Liver (tissue), 9 donors: ENCODE measurements around the gene DNAH1. TPM values are rescaled to one million over a fixed set of nuclear protein-coding genes. Genes with fewer than 3 reads are reported as not detected.

Experiments used
- DNase-seq: peaks from one replicate; pipeline ENCODE4 v3.0.0-alpha.2; 2017; ENCODE audit warnings: low spot score
- H3K27ac ChIP-seq, 2 donors: one replicate each; pipeline ENCODE4 v1.7.0; 2013; ENCODE audit warnings: inconsistent platforms in 2 of 2, low read length in 2 of 2, control low read depth in 1 of 2, low read depth in 1 of 2, mild to moderate bottlenecking in 1 of 2
- H3K27me3 ChIP-seq, 4 donors: one replicate each; pipeline versions ENCODE4 v1.6.1 to v1.7.0; 2013; ENCODE audit warnings: low read length in 3 of 4, inconsistent platforms in 1 of 4, mild to moderate bottlenecking in 1 of 4, moderate library complexity in 1 of 4; ENCODE audit not compliant: control insufficient read depth in 4 of 4, insufficient read depth in 4 of 4
- H3K36me3 ChIP-seq, 4 donors: one replicate each; pipeline versions ENCODE4 v1.6.1 to v1.7.0; 2013; ENCODE audit warnings: low read length in 3 of 4, mild to moderate bottlenecking in 3 of 4, low read depth in 1 of 4, moderate library complexity in 1 of 4; ENCODE audit not compliant: control insufficient read depth in 4 of 4, insufficient read depth in 3 of 4
- H3K4me1 ChIP-seq, 4 donors: one replicate each; pipeline versions ENCODE4 v1.6.1 to v1.7.0; 2013; ENCODE audit warnings: low read length in 3 of 4, mild to moderate bottlenecking in 3 of 4, moderate library complexity in 1 of 4; ENCODE audit not compliant: control insufficient read depth in 4 of 4, insufficient read depth in 4 of 4
- H3K4me3 ChIP-seq, 3 donors: one replicate each; pipeline versions ENCODE4 v1.6.1 to v1.7.0; 2013; ENCODE audit warnings: low read length in 3 of 3, control low read depth in 1 of 3, low read depth in 1 of 3, mild to moderate bottlenecking in 1 of 3
- H3K9ac ChIP-seq, 2 donors: one replicate each; pipeline ENCODE4 v1.7.0; 2013; ENCODE audit warnings: low read length in 2 of 2, mild to moderate bottlenecking in 2 of 2, moderate library complexity in 2 of 2, control low read depth in 1 of 2, low read depth in 1 of 2
- H3K9me3 ChIP-seq, 4 donors: one replicate each; pipeline versions ENCODE4 v1.6.1 to v1.7.0; 2013; ENCODE audit warnings: low read length in 3 of 4; ENCODE audit not compliant: control insufficient read depth in 4 of 4
- ATF3 ChIP-seq: IDR thresholded peaks from 2 replicates; pipeline ENCODE4 v1.6.1; 2016; ENCODE audit warnings: antibody characterized with exemption
- CTCF ChIP-seq: fragments of 150-350 bp; IDR thresholded peaks from 2 replicates; pipeline ENCODE4 v1.5.1; 2017; ENCODE audit warnings: improper control_type of control experiment, low read depth, low read length; ENCODE audit not compliant: missing input control
- EGR1 ChIP-seq, 2 donors: IDR thresholded peaks; 2 replicates each; pipeline ENCODE4 v1.6.1; 2016 to 2018; ENCODE audit warnings: antibody characterized with exemption in 2 of 2, low read depth in 2 of 2
- FOXA1 ChIP-seq: IDR thresholded peaks from 2 replicates; pipeline ENCODE4 v1.6.1; 2016; ENCODE audit warnings: antibody characterized with exemption
- FOXA2 ChIP-seq: IDR thresholded peaks from 2 replicates; pipeline ENCODE4 v1.6.1; 2016; ENCODE audit warnings: antibody characterized with exemption
- GABPA ChIP-seq, 2 donors: IDR thresholded peaks in 1 of 2; conservative IDR thresholded peaks in 1 of 2; 2 replicates each; pipeline ENCODE4 v1.6.1; 2016; ENCODE audit warnings: antibody characterized with exemption in 2 of 2, mild to moderate bottlenecking in 1 of 2, moderate library complexity in 1 of 2
- HNF4A ChIP-seq, 2 donors: conservative IDR thresholded peaks; 2 replicates each; pipeline ENCODE4 v1.6.1; 2016; ENCODE audit warnings: antibody characterized with exemption in 2 of 2, mild to moderate bottlenecking in 2 of 2
- HNF4G ChIP-seq: IDR thresholded peaks from 2 replicates; pipeline ENCODE4 v1.6.1; 2016; ENCODE audit warnings: antibody characterized with exemption
- JUND ChIP-seq, 2 donors: IDR thresholded peaks; 2 replicates each; pipeline ENCODE4 v1.6.1; 2016; ENCODE audit warnings: antibody characterized with exemption in 2 of 2
- MAX ChIP-seq: IDR thresholded peaks from 2 replicates; pipeline ENCODE4 v1.6.1; 2016; ENCODE audit warnings: antibody characterized with exemption
- NR2F2 ChIP-seq: IDR thresholded peaks from 2 replicates; pipeline ENCODE4 v1.6.1; 2016; ENCODE audit warnings: antibody characterized with exemption
- RAD21 ChIP-seq, 2 donors: IDR thresholded peaks; 2 replicates each; pipeline ENCODE4 v1.6.1; 2016; ENCODE audit warnings: antibody characterized with exemption in 2 of 2, mild to moderate bottlenecking in 2 of 2
- REST ChIP-seq: IDR thresholded peaks from 2 replicates; pipeline ENCODE4 v1.6.1; 2016; ENCODE audit warnings: antibody characterized with exemption, mild to moderate bottlenecking
- RXRA ChIP-seq, 2 donors: IDR thresholded peaks; 2 replicates each; pipeline ENCODE4 v1.6.1; 2017 to 2018; ENCODE audit warnings: antibody characterized with exemption in 2 of 2, mild to moderate bottlenecking in 1 of 2
- SP1 ChIP-seq: IDR thresholded peaks from 2 replicates; pipeline ENCODE4 v1.6.1; 2018; ENCODE audit warnings: antibody characterized with exemption, mild to moderate bottlenecking
- TAF1 ChIP-seq: conservative IDR thresholded peaks from 2 replicates; pipeline ENCODE4 v1.6.1; 2016; ENCODE audit warnings: antibody characterized with exemption, mild to moderate bottlenecking
- YY1 ChIP-seq: IDR thresholded peaks from 2 replicates; pipeline ENCODE4 v1.6.1; 2016; ENCODE audit warnings: antibody characterized with exemption, mild to moderate bottlenecking
- ZBTB33 ChIP-seq: IDR thresholded peaks from 2 replicates; pipeline ENCODE4 v1.6.1; 2016; ENCODE audit warnings: antibody characterized with exemption
- WGBS: extraction: QIAGEN DNeasy Blood & Tissue Kit; methylation state at CpG from one replicate; pipeline ENCODE4 v1.1.7; 2013; 5-methylcytosine and 5-hydroxymethylcytosine counted together
- polyA plus RNA-seq, 2 donors: library from polyadenylated mRNA; stranded (reverse) in 1 of 2; unstranded in 1 of 2; fragments of 200-250 nt in 1 of 2; fragments of >200 nt in 1 of 2; fragmentation: Nextera tagmentation in 1 of 2; extraction: Ambion mirVana in 1 of 2; gene quantifications; one replicate each; pipeline versions ENCODE4 v1.2.1 to v1.2.3, GENCODE V29; 2013 to 2015
- total RNA-seq, 2 donors: library from RNA; depleted of rRNA; stranded (reverse); fragments of >200 nt; gene quantifications; one replicate each; pipeline ENCODE4 v1.2.3, GENCODE V29; 2014
- donor health status: healthy.
- donor health status: healthy.
- donor health status: healthy.
- donor health status: healthy.
- donor health status: healthy.

The DNAH1 gene
- total and polyA plus RNA-seq, 4 donors: 1.5 to 6.0 (median 2.5) TPM

- Histone ChIP-seq H3K27me3 (no peaks in the 10 kb centered on the region), H3K9me3 (no peaks in the 10 kb centered on the region), H3K4me1 (peaks cover 0 to 20% (median 13%) of the 10 kb centered on the region in 4 donors), H3K4me3 (no peak overlapping the region), H3K27ac (no peak overlapping the region), H3K36me3 (peaks cover 15 to 72% (median 52%) of the 10 kb centered on the region in 4 donors), H3K9ac (no peak overlapping the region)
- WGBS: 93% methylated on average over 4 of the region's 4 CpGs
- no peak for TF ChIP-seq EGR1 (IDR thresholded peaks at IDR 0.05; ENCODE audit: low read depth in 2 of 2)
- no peak for TF ChIP-seq TAF1
- no peak for TF ChIP-seq JUND (IDR thresholded peaks at IDR 0.05)
- TF ChIP-seq MAX: no peak
- no peak for TF ChIP-seq ATF3
- TF ChIP-seq YY1: no peak
- no peak for TF ChIP-seq RAD21 (IDR thresholded peaks at IDR 0.05)
- no peak for TF ChIP-seq RXRA (IDR thresholded peaks at IDR 0.05)
- no peak for TF ChIP-seq FOXA2
- no peak for TF ChIP-seq CTCF
- no peak for TF ChIP-seq HNF4A (conservative IDR thresholded peaks at IDR 0.05)
- no peak for TF ChIP-seq FOXA1
- no peak for TF ChIP-seq GABPA (IDR thresholded peaks at IDR 0.05 in 1 of 2, conservative IDR thresholded peaks at IDR 0.05 in 1 of 2)
- no peak for TF ChIP-seq ZBTB33
- no peak for TF ChIP-seq SP1
- TF ChIP-seq NR2F2: no peak
- no peak for TF ChIP-seq HNF4G
- TF ChIP-seq REST: no peak
- DNase-seq: no peak
Measured at GRCh38 chr3:52405601-52406110, 89.5 kb downstream of the DNAH1 start.
